ENCODE data around the gene GPD2.

Gene GPD2

GRCh38 chr2:156511122-156511521, 74.9 kb downstream of the GPD2 start:
- H3K27ac ChIP-seq, result no peak overlapping the region
- no peak for DNase-seq (ENCODE audit: low spot score)
- ChIA-PET CTCF (no interaction called here), POLR2A (ENCODE audit: low non-redundant PET) (no interaction called here)
- no peak for TF ChIP-seq CTCF (conservative IDR thresholded peaks at IDR 0.05; ENCODE audit: low read depth)

GRCh38 chr2:156511803-156512202, 75.6 kb downstream of the GPD2 start:
- no peak for DNase-seq (ENCODE audit: low spot score)
- no peak for TF ChIP-seq CTCF (conservative IDR thresholded peaks at IDR 0.05; ENCODE audit: low read depth)
- H3K27ac ChIP-seq, result no peak overlapping the region
- ChIA-PET CTCF (no interaction called here), POLR2A (ENCODE audit: low non-redundant PET) (no interaction called here)

DNA sequence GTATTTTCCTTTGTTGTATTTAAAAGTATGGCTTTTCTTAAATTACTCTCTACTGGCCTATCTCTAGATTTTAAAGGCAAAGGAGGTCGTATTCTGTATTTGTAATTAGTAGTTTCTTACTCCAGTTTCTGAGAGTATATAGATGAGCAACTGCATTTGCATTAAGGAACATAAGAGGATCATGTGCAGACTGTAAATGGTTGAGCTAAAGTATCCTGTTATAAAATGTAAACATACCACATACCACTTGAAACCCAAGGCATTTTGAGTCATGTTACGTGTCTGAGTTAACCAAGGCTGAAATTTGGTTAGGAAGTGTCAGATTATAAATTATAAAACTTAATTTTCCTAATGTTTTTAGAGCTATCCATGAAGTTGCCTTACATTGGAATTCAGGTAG, 76.3 kb downstream of the GPD2 start:
- no peak for DNase-seq (ENCODE audit: low spot score)
- no peak overlapping the region for H3K27ac ChIP-seq
- no peak for TF ChIP-seq CTCF (conservative IDR thresholded peaks at IDR 0.05; ENCODE audit: low read depth)
- ChIA-PET POLR2A (ENCODE audit: low non-redundant PET) (no interaction called here), CTCF (interaction anchor here (0.6 kb wide), 1 partner anchor 13 kb away, joined by 3 read pairs; no protein-coding TSS in a partner anchor)

- no peak for TF ChIP-seq CTCF (conservative IDR thresholded peaks at IDR 0.05; ENCODE audit: low read depth)
- CTCF ChIA-PET, result interaction anchor here (0.6 kb wide), 1 partner anchor 13 kb away, joined by 3 read pairs; no protein-coding TSS in a partner anchor
- H3K27ac ChIP-seq, result no peak overlapping the region
- no peak for DNase-seq (ENCODE audit: low spot score)
- POLR2A ChIA-PET (ENCODE audit: low non-redundant PET), result no interaction called here
These were observed 77.0 kb downstream of the GPD2 start for GRCh38 chr2:156513219-156513618.

GRCh38 chr2:156517419-156517818, 81.2 kb downstream of the GPD2 start:
- no peak overlapping the region for H3K27ac ChIP-seq

DNA sequence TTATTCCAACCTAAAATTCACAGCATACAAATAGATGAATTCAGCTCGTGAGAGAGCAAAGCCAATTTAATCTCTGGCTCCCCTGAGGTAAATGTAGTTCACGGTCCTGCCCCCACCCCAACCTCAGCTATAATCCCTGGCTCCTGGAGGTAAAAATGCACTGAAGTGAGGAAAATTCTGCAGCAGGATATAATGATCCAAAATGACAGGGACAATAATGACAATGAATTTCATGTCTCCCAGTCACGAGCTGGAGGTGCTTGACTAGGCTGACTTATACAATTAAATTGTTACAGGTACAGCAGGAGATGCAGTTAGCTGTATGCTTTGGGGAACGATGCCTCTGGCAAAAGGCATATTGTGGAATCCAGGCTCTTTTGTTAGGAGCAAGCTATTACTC, 82.0 kb downstream of the GPD2 start:
- ChIA-PET CTCF (interaction anchor here (0.5 to 0.9 kb wide), 3 partner anchors 61 to 572 kb away, joined by 3 to 4 read pairs (median 3); no protein-coding TSS in a partner anchor), POLR2A (ENCODE audit: low non-redundant PET) (no interaction called here)
- H3K27ac ChIP-seq, result no peak overlapping the region
- no peak for TF ChIP-seq CTCF (conservative IDR thresholded peaks at IDR 0.05; ENCODE audit: low read depth)
- no peak for DNase-seq (ENCODE audit: low spot score)

More at GRCh38 chr2:156517419-156517818, 81.2 kb downstream of the GPD2 start:
- ChIA-PET CTCF (interaction anchor here (0.7 kb wide), 1 partner anchor 571 kb away, joined by 4 read pairs; no protein-coding TSS in a partner anchor), POLR2A (ENCODE audit: low non-redundant PET) (no interaction called here)
- TF ChIP-seq CTCF (conservative IDR thresholded peaks at IDR 0.05; ENCODE audit: low read depth), result no peak
- no peak for DNase-seq (ENCODE audit: low spot score)
